GM03348 (cell line): Measurements from ENCODE around the gene ERC1.

Experiments
- DNase-seq: peaks from one replicate; pipeline ENCODE4 v3.0.0; 2012; ENCODE audit warnings: low spot score

ERC1 gene

GRCh38 chr12:990661-991349 lies at the start of gene ERC1:
ERC1 (plus strand) TSS chr12:991223; CDS start chr12:1027904, 36,681 bp downstream.
- DNase-seq: peak; percentile 98

- DNase-seq: no peak
These were observed 48.0 kb upstream of the ERC1 start for GRCh38 chr12:943051-943450.

GRCh38 chr12:944211-944610 lies 46.8 kb upstream of the ERC1 start:
- no peak for DNase-seq

- no peak for DNase-seq
These were observed 44.8 kb upstream of the ERC1 start for GRCh38 chr12:946212-946611.

GRCh38 chr12:946631-947030 lies 44.4 kb upstream of the ERC1 start:
- DNase-seq: no peak

GRCh38 chr12:948238-948637 lies 42.8 kb upstream of the ERC1 start:
- no peak for DNase-seq

GRCh38 chr12:949453-950191 lies 41.4 kb upstream of the ERC1 start, which contains the start of gene RAD52:
RAD52 (minus strand) TSS chr12:949694; CDS start chr12:933058, 16,636 bp downstream.
- peak; percentile 96 for DNase-seq

- DNase-seq: no peak
These were observed 39.8 kb upstream of the ERC1 start for GRCh38 chr12:951176-951575.

- peak; percentile 45 for DNase-seq
These were observed 37.2 kb upstream of the ERC1 start for GRCh38 chr12:953776-954175.

- DNase-seq: peak; percentile 19
These were observed 36.3 kb upstream of the ERC1 start for GRCh38 chr12:954741-955140.

- no peak for DNase-seq
These were observed 35.1 kb upstream of the ERC1 start for GRCh38 chr12:955939-956338.

- DNase-seq: no peak
These were observed 32.4 kb upstream of the ERC1 start for GRCh38 chr12:958588-959123.

GRCh38 chr12:966724-967123 lies 24.3 kb upstream of the ERC1 start:
- DNase-seq: no peak

GRCh38 chr12:967641-968040 lies 23.4 kb upstream of the ERC1 start:
- no peak for DNase-seq

- DNase-seq: no peak
These were observed 22.5 kb upstream of the ERC1 start for GRCh38 chr12:968545-968944.

GRCh38 chr12:969821-970220 lies 21.2 kb upstream of the ERC1 start:
- DNase-seq: no peak

- no peak for DNase-seq
These were observed 19.0 kb upstream of the ERC1 start for GRCh38 chr12:971991-972390.

- DNase-seq: no peak
These were observed 16.7 kb upstream of the ERC1 start for GRCh38 chr12:974271-974862.

GRCh38 chr12:976644-977043 lies 14.4 kb upstream of the ERC1 start:
- no peak for DNase-seq

- no peak for DNase-seq
These were observed 13.9 kb upstream of the ERC1 start for GRCh38 chr12:977156-977555.

- DNase-seq: no peak
These were observed 11.7 kb upstream of the ERC1 start for GRCh38 chr12:979349-979748.

- no peak for DNase-seq
These were observed 9.7 kb upstream of the ERC1 start for GRCh38 chr12:981176-981828.
